H1 (cell line): ENCODE data around the gene ADPRS. TPM values are rescaled to one million over a fixed set of nuclear protein-coding genes. Genes with fewer than 3 reads are reported as not detected.

Experiments
- CTCF ChIA-PET: fragments of 300-600 bp; sonication (Branson Sonifier 250); formaldehyde crosslinking; loops from one replicate; lab custom pipeline; 2021; ENCODE audit not compliant: partially characterized antibody; lab: Charles Lee
- POLR2A ChIA-PET: fragments of 300-600 bp; sonication (Branson Sonifier 250); formaldehyde crosslinking; loops from one replicate; lab custom pipeline; 2021; ENCODE audit warnings: inconsistent platforms; ENCODE audit not compliant: partially characterized antibody; lab: Charles Lee
- DNase-seq, 2 experiments: peaks; one replicate each; pipeline versions ENCODE4 v3.0.0 to v3.0.0-alpha.2; 2010 to 2022; ENCODE audit warnings: low spot score in 2 of 2, low read depth in 1 of 2, mixed read lengths in 1 of 2
- FAIRE-seq: peaks from 2 replicates; lab custom pipeline; 2011; peaks lifted over from hg19 to GRCh38; lab: Jason Lieb, UNC
- H2AFZ ChIP-seq: 2 replicates; pipeline ENCODE4 v1.8.1; 2012; ENCODE audit warnings: low read length, inconsistent platforms
- H2AK5ac ChIP-seq: 2 replicates; pipeline ENCODE4 v1.6.1; 2013; ENCODE audit warnings: low read depth, low read length
- H2BK120ac ChIP-seq: replicated peaks from 2 replicates; pipeline ENCODE3; 2013; ENCODE audit warnings: low read depth, low read length, inconsistent platforms
- H2BK12ac ChIP-seq: 2 replicates; pipeline ENCODE4 v1.6.1; 2013; ENCODE audit warnings: low read depth, low read length
- H2BK15ac ChIP-seq: 2 replicates; pipeline ENCODE4 v1.6.1; 2013; ENCODE audit warnings: low read length
- H2BK20ac ChIP-seq: 2 replicates; pipeline ENCODE4 v1.6.1; 2013; ENCODE audit warnings: low read length
- H2BK5ac ChIP-seq: 2 replicates; pipeline ENCODE4 v1.6.1; 2013; ENCODE audit warnings: low read depth, low read length
- H3K14ac ChIP-seq: 2 replicates; pipeline ENCODE4 v1.6.1; 2013; ENCODE audit warnings: inconsistent platforms; ENCODE audit not compliant: insufficient read length
- H3K18ac ChIP-seq: 2 replicates; pipeline ENCODE4 v1.6.1; 2013; ENCODE audit warnings: low read length; ENCODE audit errors: extremely low read depth
- H3K23ac ChIP-seq: 2 replicates; pipeline ENCODE4 v1.6.1; 2013; ENCODE audit warnings: inconsistent platforms; ENCODE audit not compliant: insufficient read length
- H3K23me2 ChIP-seq: 2 replicates; pipeline ENCODE4 v1.6.1; 2013; ENCODE audit warnings: low read depth, low read length
- H3K27ac ChIP-seq: 2 replicates; pipeline ENCODE4 v1.6.1; 2011; ENCODE audit warnings: low read depth, low read length, inconsistent platforms
- H3K27me3 ChIP-seq, 4 experiments: replicated peaks in 1 of 4; 1 replicate in 1 of 4; 2 replicates in 3 of 4; pipeline versions ENCODE4 v1.6.1 to v1.8.1; 2011 to 2013; ENCODE audit warnings: low read length in 3 of 4, mild to moderate bottlenecking in 3 of 4, inconsistent platforms in 2 of 4, mixed read lengths in 2 of 4, moderate library complexity in 1 of 4; ENCODE audit not compliant: control insufficient read depth in 3 of 4, insufficient read depth in 3 of 4; ENCODE audit errors: extremely low read depth in 1 of 4
- H3K36me3 ChIP-seq, 4 experiments: 2 replicates each; pipeline versions ENCODE4 v1.6.1 to v1.8.1; 2011 to 2013; ENCODE audit warnings: mild to moderate bottlenecking in 4 of 4, low read length in 3 of 4, moderate library complexity in 2 of 4, control low read depth in 1 of 4, inconsistent platforms in 1 of 4; ENCODE audit not compliant: insufficient read depth in 4 of 4, control insufficient read depth in 2 of 4
- H3K4ac ChIP-seq: replicated peaks from 2 replicates; pipeline ENCODE3; 2013; ENCODE audit warnings: low read length, low read depth, mixed read lengths, inconsistent platforms; ENCODE audit not compliant: insufficient read length
- H3K4me1 ChIP-seq, 4 experiments: replicated peaks in 1 of 4; 1 replicate in 1 of 4; 2 replicates in 3 of 4; pipeline versions ENCODE4 v1.6.1 to v1.8.1; 2011 to 2013; ENCODE audit warnings: low read length in 3 of 4, inconsistent platforms in 2 of 4, mixed read lengths in 1 of 4; ENCODE audit not compliant: insufficient read depth in 4 of 4, control insufficient read depth in 3 of 4
- H3K4me2 ChIP-seq, 2 experiments: 2 replicates each; pipeline versions ENCODE4 v1.6.1 to v1.8.1; 2011 to 2013; ENCODE audit warnings: low read depth in 2 of 2, low read length in 2 of 2, control low read depth in 1 of 2, inconsistent platforms in 1 of 2, mild to moderate bottlenecking in 1 of 2; ENCODE audit not compliant: insufficient read depth in 1 of 2
- H3K4me3 ChIP-seq, 4 experiments: fragments of 200-600, 300-600 bp in 1 of 4; sonication (generic), shearing (Covaris generic), sonication (Bioruptor Twin) in 1 of 4; 2 replicates each; pipeline versions ENCODE4 v1.5.1 to v1.8.1; 2011 to 2016; ENCODE audit warnings: low read length in 4 of 4, low read depth in 3 of 4, control low read depth in 2 of 4, inconsistent platforms in 2 of 4, mild to moderate bottlenecking in 2 of 4, mixed read lengths in 1 of 4, moderate library complexity in 1 of 4; ENCODE audit not compliant: insufficient read depth in 2 of 4; ENCODE audit errors: extremely low read depth in 1 of 4
- H3K56ac ChIP-seq: replicated peaks from 2 replicates; pipeline ENCODE3; 2013; ENCODE audit warnings: low read depth, mild to moderate bottlenecking, mixed read lengths, low read length, inconsistent platforms; ENCODE audit not compliant: insufficient read length
- H3K79me1 ChIP-seq: 2 replicates; pipeline ENCODE4 v1.6.1; 2013; ENCODE audit warnings: low read depth, low read length, control low read depth
- H3K79me2 ChIP-seq, 2 experiments: 2 replicates each; pipeline versions ENCODE4 v1.6.1 to v1.8.1; 2012 to 2013; ENCODE audit warnings: low read length in 2 of 2, mild to moderate bottlenecking in 2 of 2, inconsistent platforms in 1 of 2; ENCODE audit not compliant: insufficient read depth in 2 of 2, control insufficient read depth in 1 of 2
- H3K9ac ChIP-seq, 4 experiments: replicated peaks in 1 of 4; 1 replicate in 1 of 4; 2 replicates in 3 of 4; pipeline versions ENCODE4 v1.6.1 to v1.8.1; 2011 to 2013; ENCODE audit warnings: low read depth in 3 of 4, low read length in 3 of 4, control low read depth in 2 of 4, mild to moderate bottlenecking in 2 of 4, moderate library complexity in 2 of 4, inconsistent platforms in 1 of 4; ENCODE audit errors: extremely low read depth in 1 of 4
- H3K9me3 ChIP-seq, 2 experiments: 2 replicates each; pipeline versions ENCODE4 v1.6.1 to v1.8.1; 2012 to 2013; ENCODE audit warnings: mild to moderate bottlenecking in 2 of 2, moderate library complexity in 2 of 2, control low read depth in 1 of 2, inconsistent platforms in 1 of 2, low read depth in 1 of 2, low read length in 1 of 2, mixed read lengths in 1 of 2; ENCODE audit not compliant: insufficient read depth in 2 of 2
- H4K20me1 ChIP-seq, 2 experiments: replicated peaks in 1 of 2; 2 replicates each; pipeline versions ENCODE3 to v1.8.1; 2011 to 2013; ENCODE audit warnings: inconsistent platforms in 2 of 2, low read length in 2 of 2, mild to moderate bottlenecking in 1 of 2; ENCODE audit not compliant: insufficient read depth in 2 of 2, control insufficient read depth in 1 of 2
- H4K5ac ChIP-seq: 2 replicates; pipeline ENCODE4 v1.6.1; 2013; ENCODE audit warnings: low read length, low read depth, mixed read lengths, inconsistent platforms; ENCODE audit not compliant: insufficient read length
- H4K8ac ChIP-seq: 2 replicates; pipeline ENCODE4 v1.8.0; 2013; ENCODE audit warnings: mild to moderate bottlenecking, moderate library complexity, low read length, inconsistent platforms; ENCODE audit not compliant: insufficient read depth; ENCODE audit errors: extremely low read depth
- H4K91ac ChIP-seq: replicated peaks from 2 replicates; pipeline ENCODE3; 2013; ENCODE audit warnings: low read length, mixed read lengths, inconsistent platforms; ENCODE audit not compliant: insufficient read length
- EP300 ChIP-seq, 2 experiments: IDR thresholded peaks; 1 replicate in 1 of 2; 2 replicates in 1 of 2; pipeline ENCODE4 v1.6.1; 2011 to 2012; ENCODE audit warnings: low read depth in 2 of 2, low read length in 2 of 2, mild to moderate bottlenecking in 2 of 2, borderline replicate concordance in 1 of 2, inconsistent platforms in 1 of 2, moderate library complexity in 1 of 2
- GTF2F1 ChIP-seq: IDR thresholded peaks from 2 replicates; pipeline ENCODE4 v1.6.1; 2012; ENCODE audit warnings: low read depth, low read length, improper control_type of control experiment, borderline replicate concordance
- JUND ChIP-seq: IDR thresholded peaks from 2 replicates; pipeline ENCODE4 v1.6.1; 2011; ENCODE audit warnings: mild to moderate bottlenecking, improper control_type of control experiment, low read length
- MAX ChIP-seq: IDR thresholded peaks from 2 replicates; pipeline ENCODE4 v1.6.1; 2012; ENCODE audit warnings: inconsistent platforms
- POLR2A ChIP-seq, 2 experiments: IDR thresholded peaks; 1 replicate in 1 of 2; 2 replicates in 1 of 2; pipeline ENCODE4 v1.6.1; 2011; ENCODE audit warnings: low read depth in 2 of 2, low read length in 2 of 2, mild to moderate bottlenecking in 2 of 2; ENCODE audit errors: control extremely low read depth in 1 of 2
- RFX5 ChIP-seq: IDR thresholded peaks from 2 replicates; pipeline ENCODE4 v1.6.1; 2011; ENCODE audit warnings: low read depth, low read length, improper control_type of control experiment, borderline replicate concordance
- SAP30 ChIP-seq: fragments of 300-600 bp; sonication (generic); IDR thresholded peaks from 2 replicates; pipeline ENCODE4 v1.7.1; 2012; ENCODE audit warnings: low read length, moderate library complexity, mild to moderate bottlenecking, inconsistent platforms; ENCODE audit not compliant: insufficient read depth, insufficient replicate concordance
- SIRT6 ChIP-seq: IDR thresholded peaks from one replicate; pipeline ENCODE4 v1.7.1; 2012; ENCODE audit warnings: low read length, inconsistent platforms
- SRF ChIP-seq: IDR thresholded peaks from 2 replicates; pipeline ENCODE4 v1.6.1; 2011; ENCODE audit warnings: mild to moderate bottlenecking, low read depth, low read length, moderate library complexity
- TCF12 ChIP-seq: IDR thresholded peaks from 2 replicates; pipeline ENCODE4 v1.6.1; 2011; ENCODE audit warnings: low read depth, mild to moderate bottlenecking, low read length
- WGBS, 2 experiments: shearing (Covaris generic) in 1 of 2; methylation state at CpG; one replicate each; pipeline versions ENCODE4 v1.1.6 to v1.1.7; 2013 to 2015; ENCODE audit warnings: low lambda C conversion rate in 2 of 2, mixed read lengths in 2 of 2, inconsistent platforms in 1 of 2, low coverage in 1 of 2, missing lambda C conversion rate in 1 of 2; ENCODE audit not compliant: insufficient replicate concordance in 2 of 2, insufficient coverage in 1 of 2, insufficient read length in 1 of 2; ENCODE audit errors: extremely low coverage in 1 of 2, missing lambda C conversion rate in 1 of 2; 5-methylcytosine and 5-hydroxymethylcytosine counted together
- polyA plus RNA-seq, 7 experiments: library from polyadenylated mRNA; depleted of rRNA in 3 of 7; stranded (reverse) in 5 of 7; unstranded in 2 of 7; fragments of >200 nt in 5 of 7; fragments of 200-250 nt in 2 of 7; gene quantifications; 1 replicate in 5 of 7; 2 replicates in 1 of 7; 4 replicates in 1 of 7; pipeline versions ENCODE4 v1.2.1 to v1.2.3, GENCODE V29; 2011 to 2013; ENCODE audit warnings: missing spikeins in 2 of 7, mixed read lengths in 2 of 7
- total RNA-seq: library from RNA; stranded (reverse); fragmentation: NEBNext Ultra II Directional; extraction: Animal tissue kit (Norgen Biotek cat#: 25700); gene quantifications from 2 replicates; pipeline ENCODE4 v1.2.1, GENCODE V29; 2021
- TF ChIP-seq, protein P1 (sequence below): IDR thresholded peaks from 2 replicates; pipeline ENCODE4 v1.6.1; 2012; ENCODE audit warnings: inconsistent platforms

The ADPRS gene
- total and polyA plus RNA-seq, 2 of the 8 experiments (the other 6 are each of a cell fraction or from before 2014, with no cell fraction given) = 22.9 to 38.1 TPM

- ChIA-PET POLR2A (interaction anchor here (1.4 to 1.7 kb wide), 2 partner anchors 8 to 10 kb away, joined by 3 to 5 read pairs; no protein-coding TSS in a partner anchor), CTCF (interaction anchor here (0.6 to 20.9 kb wide), 5 partner anchors 22 to 158 kb away, joined by 3 to 738 read pairs (median 5); partner anchors contain the start of genes ADPRS and TRAPPC3)
- DNase-seq (no peak), FAIRE-seq (no peak)
- H3K9ac ChIP-seq = no peak overlapping the region
- peaks cover 0 to 5% of the 10 kb centered on the region in 2 experiments for H4K20me1 ChIP-seq
- H3K18ac ChIP-seq = no peak overlapping the region
- H3K36me3 ChIP-seq = no peaks in the 10 kb centered on the region
- H3K4ac ChIP-seq = no peak overlapping the region
- H2BK5ac ChIP-seq = 0 out of 2 replicates have a peak overlapping the region, but pooled peaks have one; percentile 9
- no peak overlapping the region for H3K14ac ChIP-seq
- H3K56ac ChIP-seq = no peak overlapping the region
- no peak overlapping the region for H2BK120ac ChIP-seq
- H3K4me3 ChIP-seq = no peak overlapping the region
- no peak overlapping the region for H2BK12ac ChIP-seq
- H3K23ac ChIP-seq = no peak overlapping the region
- TF ChIP-seq POLR2A (IDR thresholded peaks at IDR 0.05; ENCODE audit: control extremely low read depth in 1 of 2, low read depth in 2 of 2, low read length in 2 of 2) (no peak), SIRT6 (no peak), SRF (no peak), GTF2F1 (no peak), JUND (no peak), SAP30 (no peak), EP300 (IDR thresholded peaks at IDR 0.05; ENCODE audit: borderline replicate concordance in 1 of 2, low read depth in 2 of 2, low read length in 2 of 2) (no peak), MAX (no peak), TCF12 (no peak), RFX5 (no peak)
- TF ChIP-seq, protein P1, sequence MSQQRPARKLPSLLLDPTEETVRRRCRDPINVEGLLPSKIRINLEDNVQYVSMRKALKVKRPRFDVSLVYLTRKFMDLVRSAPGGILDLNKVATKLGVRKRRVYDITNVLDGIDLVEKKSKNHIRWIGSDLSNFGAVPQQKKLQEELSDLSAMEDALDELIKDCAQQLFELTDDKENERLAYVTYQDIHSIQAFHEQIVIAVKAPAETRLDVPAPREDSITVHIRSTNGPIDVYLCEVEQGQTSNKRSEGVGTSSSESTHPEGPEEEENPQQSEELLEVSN = no peak
- no peaks in the 10 kb centered on the region for H3K79me1 ChIP-seq
- no peak overlapping the region for H4K5ac ChIP-seq
- H3K23me2 ChIP-seq = peaks cover 16% of the 10 kb centered on the region; the same call in 1 of the 2 replicates
- no peaks in the 10 kb centered on the region for H3K79me2 ChIP-seq
- peak overlapping the region; percentile 79 for H4K91ac ChIP-seq
- no peak overlapping the region for H2BK20ac ChIP-seq
- H4K8ac ChIP-seq = no peak overlapping the region
- no peak overlapping the region for H2BK15ac ChIP-seq
- H3K4me1 ChIP-seq = peaks cover 0 to 11% (median 5%) of the 10 kb centered on the region in 4 experiments; a peak in 5 of 7 replicates
- no peak overlapping the region for H2AFZ ChIP-seq
- no peaks in the 10 kb centered on the region for H3K9me3 ChIP-seq
- H3K4me2 ChIP-seq = peak overlapping the region in 1 of 2 experiments; percentile 40; a peak in 1 of 4 replicates
- H3K27ac ChIP-seq = no peak overlapping the region
- H3K27me3 ChIP-seq = peaks cover 16 to 38% (median 30%) of the 10 kb centered on the region in 4 experiments
- H2AK5ac ChIP-seq = no peak overlapping the region
- 76% methylated on average over 6 of the region's 7 CpGs; no CpG with 5 or more reads in 1 of the 2 experiments for WGBS, 2 experiments
Measured at GRCh38 chr1:36126797-36127500, 38.3 kb downstream of the ADPRS start.
